PFSK-1 (cell line): Measurements from ENCODE around the gene MSI2.

Source experiments
- FOXP2 ChIP-seq: optimal IDR thresholded peaks from 2 replicates; pipeline ENCODE3; 2011; ENCODE audit warnings: borderline replicate concordance, control low read depth, inconsistent platforms; ENCODE audit not compliant: insufficient read depth; ENCODE audit errors: extremely low read length, extremely low read depth
- POLR2AphosphoS5 ChIP-seq: IDR thresholded peaks from 2 replicates; pipeline ENCODE4 v1.6.1; 2012; ENCODE audit warnings: low read depth, mild to moderate bottlenecking, control low read depth, low read length, moderate library complexity
- REST ChIP-seq, 2 experiments: IDR thresholded peaks; 2 replicates each; pipeline versions ENCODE4 v1.6.1 to v1.8.0; 2011 to 2012; ENCODE audit warnings: low read depth in 2 of 2, low read length in 2 of 2, control low read depth in 1 of 2, inconsistent platforms in 1 of 2, mild to moderate bottlenecking in 1 of 2, moderate library complexity in 1 of 2; ENCODE audit not compliant: insufficient read depth in 1 of 2
- SIN3A ChIP-seq: IDR thresholded peaks from 2 replicates; pipeline ENCODE4 v1.6.1; 2012; ENCODE audit warnings: mild to moderate bottlenecking, low read length, moderate library complexity, borderline replicate concordance; ENCODE audit not compliant: insufficient read depth

- TF ChIP-seq REST (IDR thresholded peaks at IDR 0.05; ENCODE audit: insufficient read depth in 1 of 2, low read depth in 2 of 2, low read length in 2 of 2) (no peak), FOXP2 (no peak), POLR2AphosphoS5 (no peak), SIN3A (no peak)
These were observed 195.3 kb downstream of the MSI2 start for GRCh38 chr17:57451643-57452042.
